Loucy (cell line): Measurements from ENCODE around the gene ZBTB37.
"Not testable (repeated sequence)": the region's sequence is repeated elsewhere in the genome, so short reads cannot be mapped to it uniquely, and the experiment has no call there.

ENCODE experiments used
- CTCF ChIP-seq: fragments of 200-600 bp; sonication (generic); conservative IDR thresholded peaks from 2 replicates; pipeline ENCODE4 v1.5.1; 2014; ENCODE audit warnings: mild to moderate bottlenecking, antibody characterized with exemption, low read length
- EZH2phosphoT487 ChIP-seq: fragments of 200-600 bp; IDR thresholded peaks from 2 replicates; pipeline ENCODE4 v1.6.1; 2018; ENCODE audit warnings: antibody characterized with exemption, mild to moderate bottlenecking, moderate library complexity, borderline replicate concordance

DNA sequence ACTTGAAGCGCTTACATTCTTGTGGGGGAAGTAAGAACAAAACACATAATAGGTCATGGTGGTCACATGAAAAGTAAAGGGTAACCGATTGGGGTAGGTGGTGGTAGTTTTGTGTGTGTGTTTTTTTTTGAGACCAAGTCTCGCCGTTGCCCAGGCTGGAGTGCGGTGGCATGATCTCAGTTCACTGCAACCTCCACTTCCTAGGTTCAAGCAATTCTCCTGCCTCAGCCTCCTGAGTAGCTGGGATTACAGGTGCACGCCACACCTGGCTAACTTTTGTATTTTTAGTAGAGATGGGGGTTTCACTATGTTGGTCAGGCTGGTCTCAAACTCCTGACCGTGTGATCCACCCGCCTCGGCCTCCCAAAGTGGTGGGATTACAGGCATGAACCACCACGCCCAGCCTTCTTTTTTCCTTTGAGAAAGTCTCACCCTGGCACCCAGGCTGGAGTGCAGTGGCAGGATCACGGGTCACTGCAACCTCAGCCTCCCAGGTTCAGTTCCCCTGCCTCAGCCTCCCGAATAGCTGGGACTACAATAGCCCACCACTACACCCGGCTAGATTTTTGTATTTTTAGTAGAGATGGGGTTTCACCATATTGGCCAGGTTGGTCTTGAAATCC is 5.9 kb upstream of the ZBTB37 start:
- TF ChIP-seq CTCF, EZH2phosphoT487: not testable (repeated sequence)
